Naive thymus-derived CD8-positive, alpha-beta T cell (primary cell): Measurements from ENCODE around the gene RET. TPM values are rescaled to one million over a fixed set of nuclear protein-coding genes. Genes with fewer than 3 reads are reported as not detected.

Experiments
- ATAC-seq, 2 donors: fragments of 150-1000 bp; cut with Tn5 transposase in 1 of 2; sonication (Bioruptor Pico), chemical (Tn5 transposase) in 1 of 2; 1 replicate in 1 of 2; 2 replicates in 1 of 2; pipeline ENCODE4 v1.10.0; 2021; ENCODE audit warnings: mild to moderate bottlenecking in 2 of 2, moderate library complexity in 2 of 2
- POLR2A ChIA-PET: fragments of 350-600 bp; sonication (Branson Sonifier 250); formaldehyde crosslinking; loops from one replicate; lab custom pipeline; 2021; ENCODE audit warnings: antibody characterized with exemption; lab: Charles Lee
- DNase-seq, 10 donors: peaks; one replicate each; pipeline versions ENCODE4 v3.0.0 to v3.0.0-alpha.2; 2020 to 2022
- H3K27ac Mint-ChIP-seq, 10 donors: one replicate each; pipeline ENCODE4 v1.8.0; 2020 to 2022; ENCODE audit warnings: mild to moderate bottlenecking in 10 of 10, mixed read lengths in 10 of 10, moderate library complexity in 4 of 10, inconsistent platforms in 1 of 10
- H3K27me3 Mint-ChIP-seq, 5 donors: one replicate each; pipeline ENCODE4 v1.8.0; 2021 to 2022; ENCODE audit warnings: mixed read lengths in 5 of 5
- H3K36me3 Mint-ChIP-seq, 3 donors: one replicate each; pipeline ENCODE4 v1.8.0; 2020 to 2022; ENCODE audit warnings: mixed read lengths in 3 of 3, mild to moderate bottlenecking in 2 of 3, inconsistent platforms in 1 of 3
- H3K4me1 Mint-ChIP-seq, 4 donors: one replicate each; pipeline ENCODE4 v1.8.0; 2021 to 2022; ENCODE audit warnings: mixed read lengths in 4 of 4
- H3K4me3 Mint-ChIP-seq, 10 donors: one replicate each; pipeline ENCODE4 v1.8.0; 2020 to 2022; ENCODE audit warnings: mild to moderate bottlenecking in 10 of 10, mixed read lengths in 10 of 10, moderate library complexity in 6 of 10, inconsistent platforms in 1 of 10
- H3K9me3 Mint-ChIP-seq, 9 donors: one replicate each; pipeline ENCODE4 v1.8.0; 2020 to 2022; ENCODE audit warnings: mixed read lengths in 9 of 9, mild to moderate bottlenecking in 3 of 9, inconsistent platforms in 1 of 9, moderate library complexity in 1 of 9
- polyA plus RNA-seq, 3 donors: library from polyadenylated mRNA; unstranded; fragments of 300-500 nt; fragmentation: Illumina TruSeq; gene quantifications; one replicate each; pipeline ENCODE4 v1.2.3, GENCODE V29; 2021
- total RNA-seq, 8 experiments: library from RNA in 2 of 8; stranded (reverse) in 2 of 8; gene quantifications; one replicate each; pipeline ENCODE4 v1.2.3 and lab custom pipeline; 2021 to 2026

The RET gene
- total and polyA plus RNA-seq, 5 experiments from 2014 or later, result not detected

DNA sequence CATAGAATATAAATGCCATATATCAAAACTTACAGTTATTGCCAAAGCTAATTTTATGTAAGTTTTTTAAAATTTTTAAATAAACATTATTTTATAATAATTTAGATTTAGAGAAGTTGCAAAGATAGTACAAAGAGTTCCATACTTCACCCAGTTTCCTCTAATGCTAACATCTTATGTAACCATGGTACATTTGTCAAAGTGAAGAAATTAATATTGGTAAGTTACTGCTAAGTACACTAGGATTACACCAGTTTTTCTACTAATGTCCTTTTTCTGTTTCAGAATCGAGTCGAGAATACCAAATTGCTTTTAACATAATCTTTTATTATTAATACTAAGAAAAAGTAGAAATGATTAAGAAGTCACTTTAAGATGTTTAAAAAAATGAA is 90.6 kb downstream of the RET start:
- POLR2A ChIA-PET, result no interaction called here

DNA sequence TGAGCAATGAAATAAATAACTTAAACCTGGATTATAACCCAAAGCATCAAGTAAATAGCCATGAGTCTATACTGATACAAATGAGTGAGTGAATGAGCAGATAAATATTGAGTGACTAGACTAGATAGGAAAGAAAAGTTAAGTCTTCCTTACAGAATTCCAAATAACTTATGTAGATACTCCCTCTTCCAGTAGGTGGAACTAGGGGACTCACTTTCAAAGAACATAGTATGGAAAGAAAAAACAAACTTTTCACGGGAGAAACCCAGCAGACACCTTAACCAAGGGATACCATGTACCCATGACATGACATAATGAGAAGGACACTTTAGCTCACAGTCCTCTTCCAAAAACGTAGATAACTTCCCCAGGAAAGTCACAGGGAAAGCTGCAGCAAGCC is 93.6 kb downstream of the RET start:
- H3K9me3 Mint-ChIP-seq, result no peaks in the 10 kb centered on the region
- peak overlapping the region in 5 of 10 donors; percentile 24 to 38 (median 27) for H3K27ac Mint-ChIP-seq
- H3K27me3 Mint-ChIP-seq, result no peaks in the 10 kb centered on the region
- DNase-seq, result no peak
- H3K36me3 Mint-ChIP-seq, result peaks cover 6 to 71% (median 22%) of the 10 kb centered on the region in 3 donors
- no peak for ATAC-seq
- H3K4me1 Mint-ChIP-seq, result peaks cover 10 to 32% (median 21%) of the 10 kb centered on the region in 4 donors
- no peak overlapping the region for H3K4me3 Mint-ChIP-seq
- POLR2A ChIA-PET, result interaction anchor here (1.0 kb wide), 1 partner anchor 33 kb away, joined by 3 read pairs; the partner anchor contains the start of gene CSGALNACT2

More for the DNA sequence above, 90.6 kb downstream of the RET start:
- no peak overlapping the region for H3K4me3 Mint-ChIP-seq
- peaks cover 4 to 70% (median 9%) of the 10 kb centered on the region in 3 donors for H3K36me3 Mint-ChIP-seq
- no peak for DNase-seq
- no peaks in the 10 kb centered on the region for H3K9me3 Mint-ChIP-seq
- peaks cover 11 to 34% (median 22%) of the 10 kb centered on the region in 4 donors for H3K4me1 Mint-ChIP-seq
- H3K27me3 Mint-ChIP-seq, result no peaks in the 10 kb centered on the region
- peak overlapping the region in 1 of 10 donors; percentile 16 for H3K27ac Mint-ChIP-seq
- no peak for ATAC-seq

DNA sequence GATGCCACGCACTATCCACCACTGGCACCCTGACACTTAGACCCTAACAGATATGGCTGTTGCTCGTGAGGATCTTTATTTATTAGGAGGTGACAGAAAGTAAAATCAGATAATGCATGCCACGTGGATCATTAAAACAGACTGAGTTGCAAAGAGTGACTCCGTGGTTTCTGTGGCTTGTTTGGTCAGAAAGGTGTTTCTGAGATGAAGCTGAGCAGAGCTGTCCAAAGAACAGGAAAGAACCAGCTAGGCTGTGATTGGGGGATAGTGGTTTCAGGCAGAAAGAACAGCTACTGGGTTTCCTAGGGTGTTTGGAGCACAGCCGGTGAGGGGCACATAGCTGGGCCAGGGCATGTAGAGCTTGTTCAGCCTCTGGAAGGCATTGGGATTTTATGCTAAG is 95.8 kb downstream of the RET start:
- peaks cover 0 to 4% (median 0%) of the 10 kb centered on the region in 9 donors for H3K9me3 Mint-ChIP-seq

DNA sequence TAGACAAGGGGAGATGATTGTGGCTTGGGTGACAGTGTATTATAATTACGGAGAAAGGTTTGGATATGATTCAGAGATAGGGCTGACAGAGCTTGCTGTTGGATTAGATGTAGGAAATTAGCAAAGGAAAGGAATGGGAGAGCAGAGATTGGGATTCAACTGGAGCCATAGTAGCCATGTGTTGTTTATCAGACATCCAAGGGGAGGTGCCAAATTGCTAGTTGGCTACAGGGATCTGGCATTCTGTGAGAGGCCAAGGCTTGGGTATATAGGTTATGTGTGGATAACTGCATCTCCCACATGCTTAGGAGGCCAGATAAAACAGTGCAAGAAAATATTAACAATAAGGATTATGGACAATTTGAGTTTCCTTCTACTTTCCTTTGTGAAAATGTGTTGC is 96.3 kb downstream of the RET start:
- peaks cover 0 to 4% (median 0%) of the 10 kb centered on the region in 9 donors for H3K9me3 Mint-ChIP-seq
- peaks cover 16 to 88% (median 45%) of the 10 kb centered on the region in 3 donors for H3K36me3 Mint-ChIP-seq
- peak overlapping the region in 9 of 10 donors; percentile 1 to 85 (median 32) for H3K27ac Mint-ChIP-seq
- peaks cover 10 to 22% (median 19%) of the 10 kb centered on the region in 4 donors for H3K4me1 Mint-ChIP-seq
- ATAC-seq (no peak), DNase-seq (no peak)
- POLR2A ChIA-PET, result no interaction called here
- peak overlapping the region in 1 of 10 donors; percentile 20 for H3K4me3 Mint-ChIP-seq
- no peaks in the 10 kb centered on the region for H3K27me3 Mint-ChIP-seq

More for the DNA sequence above, 95.8 kb downstream of the RET start:
- Mint-ChIP-seq H3K27ac (peak overlapping the region in 8 of 10 donors; percentile 1 to 85 (median 48)), H3K4me3 (peak overlapping the region in 1 of 10 donors; percentile 20), H3K36me3 (peaks cover 11 to 83% (median 40%) of the 10 kb centered on the region in 3 donors), H3K27me3 (no peaks in the 10 kb centered on the region), H3K4me1 (peaks cover 10 to 22% (median 19%) of the 10 kb centered on the region in 4 donors)
- POLR2A ChIA-PET, result no interaction called here
- no peak for ATAC-seq
- DNase-seq, result no peak

DNA sequence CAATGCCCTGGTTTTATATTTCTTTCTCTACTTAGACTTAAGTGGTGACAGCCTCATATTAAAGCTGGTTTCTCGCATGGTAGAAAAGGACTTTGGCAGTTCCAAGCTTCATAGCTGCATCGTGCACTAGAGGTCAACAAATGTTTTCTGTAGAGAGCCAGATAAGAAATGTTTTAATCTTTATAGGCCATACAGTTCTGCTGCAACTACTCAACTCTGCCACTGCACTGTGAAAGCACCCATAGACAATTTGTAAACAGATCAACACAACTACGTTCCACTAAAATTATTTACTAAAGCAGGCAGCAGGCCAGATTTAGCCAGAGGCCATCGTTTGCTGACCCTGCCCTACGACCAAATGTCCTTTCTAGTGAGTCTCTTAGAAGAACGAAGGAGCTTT is 98.1 kb downstream of the RET start:
- Mint-ChIP-seq H3K4me3 (no peak overlapping the region), H3K27me3 (no peaks in the 10 kb centered on the region), H3K9me3 (peaks cover 0 to 13% (median 4%) of the 10 kb centered on the region in 9 donors), H3K36me3 (peaks cover 28 to 89% (median 58%) of the 10 kb centered on the region in 3 donors), H3K27ac (no peak overlapping the region), H3K4me1 (peaks cover 16 to 22% (median 19%) of the 10 kb centered on the region in 4 donors)
- POLR2A ChIA-PET, result no interaction called here
- no peak for DNase-seq
- ATAC-seq, result no peak

DNA sequence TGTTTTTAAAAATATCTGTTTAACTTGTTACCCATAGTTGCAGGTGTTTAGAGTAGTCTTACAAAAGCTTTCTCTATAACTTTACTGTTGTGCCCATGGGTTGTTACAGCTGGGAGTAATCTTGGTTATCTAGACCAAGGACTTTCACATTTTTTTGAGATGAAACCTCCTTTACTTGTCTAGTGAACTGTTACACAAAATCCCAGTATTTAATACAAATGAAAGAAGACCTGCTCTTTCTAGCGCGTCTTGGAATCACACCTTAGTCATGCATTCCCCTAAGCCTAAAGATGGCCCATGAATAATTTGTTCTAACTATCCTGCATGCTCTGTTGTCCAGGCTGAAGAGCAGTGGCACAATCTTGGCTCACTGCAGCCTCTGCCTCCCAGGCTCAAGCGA is 99.4 kb downstream of the RET start:
- H3K27ac Mint-ChIP-seq, result peak overlapping the region in 2 of 10 donors; percentile 51 to 59
- peaks cover 9 to 16% (median 13%) of the 10 kb centered on the region in 4 donors for H3K4me1 Mint-ChIP-seq
- no peak for ATAC-seq
- POLR2A ChIA-PET, result no interaction called here
- H3K36me3 Mint-ChIP-seq, result peaks cover 28 to 91% (median 71%) of the 10 kb centered on the region in 3 donors
- no peaks in the 10 kb centered on the region for H3K27me3 Mint-ChIP-seq
- DNase-seq, result no peak
- H3K4me3 Mint-ChIP-seq, result no peak overlapping the region
- peaks cover 0 to 13% (median 4%) of the 10 kb centered on the region in 9 donors for H3K9me3 Mint-ChIP-seq

DNA sequence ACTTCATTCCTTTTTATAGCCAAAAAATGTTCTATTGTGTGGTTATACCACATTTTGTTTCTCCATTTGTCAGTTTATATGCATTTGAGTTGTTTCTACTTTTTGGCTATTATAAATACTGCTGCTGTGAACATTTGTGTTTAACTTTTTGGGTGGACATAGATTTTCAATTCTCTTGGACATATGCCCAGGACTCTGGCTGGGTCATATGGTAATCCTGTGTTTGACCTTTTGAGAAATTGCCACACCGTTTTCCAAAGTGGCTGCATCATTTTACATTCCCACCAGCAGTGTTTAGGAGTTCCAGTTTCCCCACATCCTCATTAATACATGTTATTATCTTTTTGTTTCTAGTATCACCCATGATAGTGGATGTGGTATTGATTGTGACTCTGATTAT is 100.7 kb downstream of the RET start:
- ATAC-seq (no peak), DNase-seq (no peak)
- Mint-ChIP-seq H3K36me3 (peaks cover 28 to 90% (median 73%) of the 10 kb centered on the region in 3 donors), H3K4me1 (peaks cover 6 to 15% (median 8%) of the 10 kb centered on the region in 4 donors), H3K27ac (no peak overlapping the region), H3K4me3 (no peak overlapping the region), H3K27me3 (no peaks in the 10 kb centered on the region), H3K9me3 (peaks cover 0 to 13% (median 4%) of the 10 kb centered on the region in 9 donors)
- POLR2A ChIA-PET, result no interaction called here

Other genes with a start within 250 kb of the RET start
- gene CSGALNACT2, start 61.4 kb downstream of the RET start, total RNA-seq, result 10 to 100 TPM; 56.9 to 61.0 TPM
- gene CSGALNACT2, start 61.4 kb downstream of the RET start, polyA plus RNA-seq, result 10 to 100 TPM; 15.0 to 20.0 (median 16.2) TPM
- gene RASGEF1A, start 190.0 kb downstream of the RET start, total RNA-seq, result under 1 TPM; 0.23 to 0.47 TPM
- gene RASGEF1A, start 190.0 kb downstream of the RET start, polyA plus RNA-seq, result 1 to 10 TPM in 1 of 3 donors, under 1 TPM in 2; 0.30 to 6.1 (median 0.42) TPM